Panc1 (cell line): Measurements from ENCODE around the gene RALA.
A peak's percentile ranks its signal among the peaks of the same experiment; 100 is the strongest.

Source experiments
- POLR2AphosphoS5 ChIP-seq: IDR thresholded peaks from 2 replicates; pipeline ENCODE4 v1.6.1; 2012; ENCODE audit warnings: mild to moderate bottlenecking, low read depth, low read length, moderate library complexity
- TF ChIP-seq, protein P1 (sequence below): fragments of 450-650 bp; IDR thresholded peaks from 2 replicates; pipeline ENCODE4 v1.5.1; 2017; ENCODE audit warnings: mild to moderate bottlenecking
- TF ChIP-seq, protein P2 (sequence below), 2 experiments: IDR thresholded peaks; 2 replicates each; pipeline ENCODE4 v1.6.1; 2011 to 2012; ENCODE audit warnings: low read depth in 2 of 2, control low read depth in 1 of 2, low read length in 1 of 2, mild to moderate bottlenecking in 1 of 2, moderate library complexity in 1 of 2; ENCODE audit not compliant: insufficient read depth in 1 of 2

GRCh38 chr7:39580149-39580874 is 43.1 kb upstream of the RALA start:
- TF ChIP-seq, protein P1, sequence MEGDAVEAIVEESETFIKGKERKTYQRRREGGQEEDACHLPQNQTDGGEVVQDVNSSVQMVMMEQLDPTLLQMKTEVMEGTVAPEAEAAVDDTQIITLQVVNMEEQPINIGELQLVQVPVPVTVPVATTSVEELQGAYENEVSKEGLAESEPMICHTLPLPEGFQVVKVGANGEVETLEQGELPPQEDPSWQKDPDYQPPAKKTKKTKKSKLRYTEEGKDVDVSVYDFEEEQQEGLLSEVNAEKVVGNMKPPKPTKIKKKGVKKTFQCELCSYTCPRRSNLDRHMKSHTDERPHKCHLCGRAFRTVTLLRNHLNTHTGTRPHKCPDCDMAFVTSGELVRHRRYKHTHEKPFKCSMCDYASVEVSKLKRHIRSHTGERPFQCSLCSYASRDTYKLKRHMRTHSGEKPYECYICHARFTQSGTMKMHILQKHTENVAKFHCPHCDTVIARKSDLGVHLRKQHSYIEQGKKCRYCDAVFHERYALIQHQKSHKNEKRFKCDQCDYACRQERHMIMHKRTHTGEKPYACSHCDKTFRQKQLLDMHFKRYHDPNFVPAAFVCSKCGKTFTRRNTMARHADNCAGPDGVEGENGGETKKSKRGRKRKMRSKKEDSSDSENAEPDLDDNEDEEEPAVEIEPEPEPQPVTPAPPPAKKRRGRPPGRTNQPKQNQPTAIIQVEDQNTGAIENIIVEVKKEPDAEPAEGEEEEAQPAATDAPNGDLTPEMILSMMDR, result peak; percentile 91
- no peak; the same call in 1 of the 2 replicates for TF ChIP-seq POLR2AphosphoS5
- TF ChIP-seq, protein P2, sequence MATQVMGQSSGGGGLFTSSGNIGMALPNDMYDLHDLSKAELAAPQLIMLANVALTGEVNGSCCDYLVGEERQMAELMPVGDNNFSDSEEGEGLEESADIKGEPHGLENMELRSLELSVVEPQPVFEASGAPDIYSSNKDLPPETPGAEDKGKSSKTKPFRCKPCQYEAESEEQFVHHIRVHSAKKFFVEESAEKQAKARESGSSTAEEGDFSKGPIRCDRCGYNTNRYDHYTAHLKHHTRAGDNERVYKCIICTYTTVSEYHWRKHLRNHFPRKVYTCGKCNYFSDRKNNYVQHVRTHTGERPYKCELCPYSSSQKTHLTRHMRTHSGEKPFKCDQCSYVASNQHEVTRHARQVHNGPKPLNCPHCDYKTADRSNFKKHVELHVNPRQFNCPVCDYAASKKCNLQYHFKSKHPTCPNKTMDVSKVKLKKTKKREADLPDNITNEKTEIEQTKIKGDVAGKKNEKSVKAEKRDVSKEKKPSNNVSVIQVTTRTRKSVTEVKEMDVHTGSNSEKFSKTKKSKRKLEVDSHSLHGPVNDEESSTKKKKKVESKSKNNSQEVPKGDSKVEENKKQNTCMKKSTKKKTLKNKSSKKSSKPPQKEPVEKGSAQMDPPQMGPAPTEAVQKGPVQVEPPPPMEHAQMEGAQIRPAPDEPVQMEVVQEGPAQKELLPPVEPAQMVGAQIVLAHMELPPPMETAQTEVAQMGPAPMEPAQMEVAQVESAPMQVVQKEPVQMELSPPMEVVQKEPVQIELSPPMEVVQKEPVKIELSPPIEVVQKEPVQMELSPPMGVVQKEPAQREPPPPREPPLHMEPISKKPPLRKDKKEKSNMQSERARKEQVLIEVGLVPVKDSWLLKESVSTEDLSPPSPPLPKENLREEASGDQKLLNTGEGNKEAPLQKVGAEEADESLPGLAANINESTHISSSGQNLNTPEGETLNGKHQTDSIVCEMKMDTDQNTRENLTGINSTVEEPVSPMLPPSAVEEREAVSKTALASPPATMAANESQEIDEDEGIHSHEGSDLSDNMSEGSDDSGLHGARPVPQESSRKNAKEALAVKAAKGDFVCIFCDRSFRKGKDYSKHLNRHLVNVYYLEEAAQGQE (IDR thresholded peaks at IDR 0.05; ENCODE audit: insufficient read depth in 1 of 2, low read depth in 2 of 2, low read length in 1 of 2), result no peak
